AG04450 (cell line): ENCODE measurements around the gene PAQR5. TPM values are rescaled to one million over a fixed set of nuclear protein-coding genes. Genes with fewer than 3 reads are reported as not detected.
A peak's percentile ranks its signal among the peaks of the same experiment; 100 is the strongest.

Experiments used
- CTCF ChIA-PET: fragments of 300-600, 350-600 bp; formaldehyde crosslinking; extraction: SDS; loops from one replicate; lab custom pipeline; 2022; ENCODE audit warnings: antibody characterized with exemption, inconsistent platforms; lab: Charles Lee
- POLR2A ChIA-PET: fragments of 350-600 bp; formaldehyde crosslinking; extraction: SDS; loops from one replicate; lab custom pipeline; 2021; ENCODE audit warnings: antibody characterized with exemption, inconsistent platforms; lab: Yijun Ruan, JAX
- DNase-seq: peaks from one replicate; pipeline ENCODE4 v3.0.0-alpha.2; 2011; ENCODE audit warnings: low read depth, low spot score
- H3K27ac ChIP-seq: one replicate; pipeline ENCODE4 v1.5.1; 2012; ENCODE audit warnings: low read depth, low read length, control low read depth
- H3K27me3 ChIP-seq: one replicate; pipeline ENCODE4 v1.6.0; 2012; ENCODE audit warnings: low read length; ENCODE audit not compliant: control insufficient read depth, insufficient read depth
- H3K4me3 ChIP-seq: 2 replicates; pipeline ENCODE4 v1.5.1; 2011; ENCODE audit warnings: mild to moderate bottlenecking, low read depth, low read length, control low read depth
- H3K9me3 ChIP-seq: 2 replicates; pipeline ENCODE4 v1.5.1; 2012; ENCODE audit warnings: low read length; ENCODE audit not compliant: control insufficient read depth, insufficient read depth
- polyA plus RNA-seq: library from polyadenylated mRNA; depleted of rRNA; stranded (reverse); fragments of >200 nt; gene quantifications from 2 replicates; pipeline ENCODE4 v1.2.3, GENCODE V29; 2011
- TF ChIP-seq, protein P1 (sequence below): IDR thresholded peaks from 2 replicates; pipeline ENCODE4 v1.5.1; 2011; ENCODE audit warnings: low read depth, low read length, control low read depth, inconsistent platforms

The PAQR5 gene
- polyA plus RNA-seq, 1 experiment = 7.9 TPM

DNA sequence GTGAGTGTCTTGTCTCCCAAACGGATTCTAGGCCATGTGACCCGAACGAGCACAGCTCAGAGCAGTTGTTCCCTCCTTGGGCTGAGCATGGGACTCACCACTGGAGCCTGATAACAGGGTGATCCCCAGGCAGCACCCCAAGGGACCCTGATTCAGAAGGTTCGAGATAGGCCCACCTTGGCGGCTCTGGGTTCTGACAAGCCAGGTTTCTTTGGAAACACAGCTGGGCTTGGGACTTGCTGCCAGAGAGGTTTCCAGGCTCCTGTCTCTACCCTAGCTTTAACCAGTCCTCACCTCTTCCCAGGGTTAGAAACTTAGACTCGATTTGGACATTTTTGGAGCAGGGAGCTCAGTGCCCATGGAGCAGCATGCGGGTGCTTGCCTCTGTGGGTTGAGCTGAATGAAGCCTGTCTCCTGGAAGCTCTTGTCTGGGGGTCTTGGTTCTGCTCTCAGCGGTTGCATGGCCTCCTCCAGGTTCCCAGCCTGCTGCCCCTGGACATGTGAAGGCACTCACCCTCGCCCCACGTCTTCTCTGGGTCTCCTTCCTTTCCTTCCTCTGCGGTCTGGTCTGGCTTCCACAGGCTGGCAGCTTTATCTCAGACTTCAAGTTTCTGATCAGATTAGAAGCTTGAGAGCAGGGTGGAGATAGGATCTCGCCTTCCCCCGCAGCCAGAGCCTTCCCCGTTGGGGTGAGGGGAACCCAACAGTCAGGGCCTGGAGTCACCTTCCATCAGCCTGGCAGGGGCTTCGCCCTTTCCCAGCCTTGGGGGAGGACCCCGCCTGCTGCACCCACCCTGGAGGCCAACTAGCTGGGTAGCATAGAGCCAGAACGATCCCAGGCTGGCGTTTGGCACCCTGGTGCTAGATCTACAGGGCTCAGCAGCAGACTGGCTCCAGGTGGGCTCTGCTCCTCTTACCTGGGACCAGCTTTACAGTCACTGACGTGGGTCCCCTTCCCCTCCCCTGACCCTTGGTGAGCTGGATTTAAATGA, 21.0 kb downstream of the PAQR5 start:
- no peak for DNase-seq
- Histone ChIP-seq H3K27ac (peak overlapping the region; percentile 21), H3K9me3 (no peaks in the 10 kb centered on the region; the same call in 1 of the 2 replicates), H3K4me3 (no peak overlapping the region), H3K27me3 (no peaks in the 10 kb centered on the region)
- CTCF ChIA-PET = no interaction called here
- POLR2A ChIA-PET = interaction anchor here (1.0 to 1.2 kb wide), 3 partner anchors 16 to 132 kb away, joined by 4 to 8 read pairs (median 5); no protein-coding TSS in a partner anchor
- TF ChIP-seq, protein P1, sequence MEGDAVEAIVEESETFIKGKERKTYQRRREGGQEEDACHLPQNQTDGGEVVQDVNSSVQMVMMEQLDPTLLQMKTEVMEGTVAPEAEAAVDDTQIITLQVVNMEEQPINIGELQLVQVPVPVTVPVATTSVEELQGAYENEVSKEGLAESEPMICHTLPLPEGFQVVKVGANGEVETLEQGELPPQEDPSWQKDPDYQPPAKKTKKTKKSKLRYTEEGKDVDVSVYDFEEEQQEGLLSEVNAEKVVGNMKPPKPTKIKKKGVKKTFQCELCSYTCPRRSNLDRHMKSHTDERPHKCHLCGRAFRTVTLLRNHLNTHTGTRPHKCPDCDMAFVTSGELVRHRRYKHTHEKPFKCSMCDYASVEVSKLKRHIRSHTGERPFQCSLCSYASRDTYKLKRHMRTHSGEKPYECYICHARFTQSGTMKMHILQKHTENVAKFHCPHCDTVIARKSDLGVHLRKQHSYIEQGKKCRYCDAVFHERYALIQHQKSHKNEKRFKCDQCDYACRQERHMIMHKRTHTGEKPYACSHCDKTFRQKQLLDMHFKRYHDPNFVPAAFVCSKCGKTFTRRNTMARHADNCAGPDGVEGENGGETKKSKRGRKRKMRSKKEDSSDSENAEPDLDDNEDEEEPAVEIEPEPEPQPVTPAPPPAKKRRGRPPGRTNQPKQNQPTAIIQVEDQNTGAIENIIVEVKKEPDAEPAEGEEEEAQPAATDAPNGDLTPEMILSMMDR = no peak

DNA sequence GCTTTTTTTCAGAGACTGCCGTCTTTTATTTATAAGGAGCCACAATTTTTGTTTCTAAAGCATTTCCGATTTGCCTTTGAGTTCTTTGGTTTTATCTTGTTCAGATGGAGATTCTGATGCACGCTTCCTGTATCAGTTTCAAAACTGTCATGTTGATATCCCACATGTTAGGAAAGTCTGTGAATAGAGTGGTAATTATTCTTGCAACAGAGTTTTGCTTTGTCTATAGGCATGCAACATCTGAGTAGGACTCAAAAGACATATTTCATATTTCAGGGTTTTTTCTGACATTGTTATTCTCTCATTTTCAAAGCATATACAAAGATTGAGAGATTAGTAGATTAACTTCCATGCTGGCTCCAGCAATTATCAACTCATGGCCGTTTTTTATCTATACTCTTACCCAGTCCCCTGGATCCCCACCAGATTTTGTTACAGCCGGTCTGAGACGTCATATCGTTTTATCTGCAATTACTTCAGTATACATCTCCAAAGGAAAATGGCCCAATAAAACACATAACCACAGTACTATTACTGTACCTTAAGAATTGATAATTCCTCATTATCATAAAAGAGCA, 22.4 kb downstream of the PAQR5 start:
- ChIA-PET POLR2A (no interaction called here), CTCF (no interaction called here)
- TF ChIP-seq, protein P1 = no peak
- no peak overlapping the region for H3K4me3 ChIP-seq
- DNase-seq = no peak
- no peaks in the 10 kb centered on the region for H3K27me3 ChIP-seq
- H3K27ac ChIP-seq = no peak overlapping the region
- no peaks in the 10 kb centered on the region for H3K9me3 ChIP-seq

GRCh38 chr15:69323893-69324430, 25.2 kb downstream of the PAQR5 start:
- no peaks in the 10 kb centered on the region for H3K27me3 ChIP-seq
- ChIA-PET POLR2A (no interaction called here), CTCF (interaction anchor here (0.6 kb wide), 1 partner anchor 1169 kb away, joined by 3 read pairs; no protein-coding TSS in a partner anchor)
- no peak for DNase-seq
- TF ChIP-seq, protein P1 = no peak
- no peak overlapping the region for H3K4me3 ChIP-seq
- H3K27ac ChIP-seq = no peak overlapping the region
- H3K9me3 ChIP-seq = no peaks in the 10 kb centered on the region

- H3K9me3 ChIP-seq = no peaks in the 10 kb centered on the region
- no peaks in the 10 kb centered on the region for H3K27me3 ChIP-seq
- ChIA-PET CTCF (no interaction called here), POLR2A (interaction anchor here (0.7 kb wide), 1 partner anchor 57 kb away, joined by 4 read pairs; no protein-coding TSS in a partner anchor)
- H3K27ac ChIP-seq = no peak overlapping the region
- no peak overlapping the region for H3K4me3 ChIP-seq
- TF ChIP-seq, protein P1 = no peak
- DNase-seq = no peak
Observed at GRCh38 chr15:69324565-69324964, 25.9 kb downstream of the PAQR5 start.
